ENCODE results near the gene ARF5. TPM values are rescaled to one million over a fixed set of nuclear protein-coding genes. Genes with fewer than 3 reads are reported as not detected.

Gene ARF5
- 169 and 218 TPM in 2 replicates for total RNA-seq

DNA sequence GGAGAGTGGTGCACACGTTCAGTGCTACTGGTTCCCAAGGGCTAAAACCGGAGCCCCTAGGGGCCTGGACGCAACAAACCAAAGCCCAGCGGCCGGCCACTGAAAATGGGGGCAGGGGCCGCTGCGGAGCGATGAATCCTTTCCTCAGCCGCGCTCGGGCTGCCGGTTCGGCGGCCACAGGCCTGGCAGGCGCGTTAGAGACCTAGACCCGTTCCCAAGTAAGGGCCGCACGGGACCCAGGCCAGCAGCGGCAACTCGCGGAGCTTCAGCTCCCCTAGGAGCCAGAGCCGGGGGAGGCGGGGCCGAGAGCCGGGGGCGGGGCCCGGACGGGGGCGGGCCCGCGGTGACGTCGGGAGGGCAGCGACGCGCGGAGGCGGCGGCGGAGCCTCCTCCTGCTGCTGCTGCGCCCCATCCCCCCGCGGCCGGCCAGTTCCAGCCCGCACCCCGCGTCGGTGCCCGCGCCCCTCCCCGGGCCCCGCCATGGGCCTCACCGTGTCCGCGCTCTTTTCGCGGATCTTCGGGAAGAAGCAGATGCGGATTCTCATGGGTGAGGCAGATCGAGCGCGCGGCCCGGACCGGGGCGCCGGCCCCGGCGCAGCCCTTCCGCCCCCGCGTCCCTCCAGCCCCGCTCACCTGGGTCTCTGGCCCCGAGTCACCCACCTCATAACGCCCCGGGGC, at the start of gene ARF5:
TSS of gene ARF5 (plus strand) at position 393 of the 678 bp plus-strand sequence. CDS start at position 481, 88 bp downstream.

DNA sequence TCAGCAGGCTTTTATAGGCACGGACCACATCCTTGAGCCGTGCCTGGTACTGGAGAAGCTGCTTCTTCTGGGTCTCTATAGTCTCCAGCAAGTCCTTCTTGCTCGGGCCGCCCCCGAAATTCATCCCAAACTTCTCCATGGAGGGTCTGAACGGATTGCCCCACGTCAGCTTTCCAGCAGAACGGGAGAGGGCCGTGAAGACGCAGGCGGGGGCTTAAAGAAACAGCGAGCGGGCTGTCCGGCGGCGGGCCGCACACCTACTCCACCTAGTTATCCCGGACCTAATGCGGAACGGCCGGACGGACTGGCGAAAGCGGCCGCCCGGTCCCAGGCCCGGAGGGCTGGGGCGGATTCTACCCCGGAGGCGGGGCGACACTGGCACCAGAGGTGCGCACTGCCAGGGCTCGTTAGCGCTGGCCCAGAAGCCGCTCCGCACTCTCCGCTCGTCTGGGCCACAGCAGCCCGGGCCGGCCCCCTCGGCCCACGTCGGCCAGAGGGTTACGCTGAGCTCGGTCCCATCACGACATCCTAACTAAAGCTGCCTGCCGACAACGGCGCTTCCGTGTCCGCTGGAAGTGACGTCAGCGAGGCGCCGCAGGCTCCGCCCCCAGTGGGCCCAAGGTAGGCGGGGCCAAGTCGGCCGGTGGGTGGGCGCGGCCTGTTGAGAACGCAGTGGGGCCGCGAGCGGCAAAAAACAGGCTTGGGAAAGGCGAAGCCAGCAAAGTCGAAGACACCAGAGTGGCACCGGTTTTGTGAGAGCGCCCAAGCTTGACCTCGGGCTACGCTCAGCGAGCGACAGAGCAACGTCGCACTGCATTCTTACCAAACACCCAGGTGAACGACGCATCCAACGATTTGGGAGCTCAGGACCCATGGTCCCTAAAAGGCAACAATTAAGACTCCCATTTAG, 2.9 kb upstream of the ARF5 start, which contains the start of gene GCC1:
TSS of gene GCC1 (minus strand) at position 553 of the 910 bp plus-strand sequence. CDS start at position 139, 414 bp downstream.

DNA sequence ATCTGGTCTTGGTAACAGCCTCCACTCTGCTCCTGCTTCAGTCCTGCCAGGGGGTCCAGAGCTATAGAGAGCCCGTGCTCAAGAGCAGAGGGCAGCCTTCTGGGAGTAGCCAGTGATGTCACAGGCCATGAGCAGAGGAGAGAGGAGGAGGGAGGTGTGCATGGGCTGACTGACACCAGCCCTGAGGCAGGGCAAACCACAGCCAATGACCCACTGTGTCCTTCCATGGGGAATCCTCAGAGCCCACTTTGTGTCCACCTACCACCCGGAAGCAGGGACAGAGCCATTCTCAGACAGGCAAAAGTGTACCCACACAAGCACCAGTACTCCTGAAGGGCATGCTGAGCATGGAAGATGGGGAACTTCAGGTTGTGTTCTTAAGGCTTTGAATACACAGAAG, 29.8 kb downstream of the ARF5 start, which contains the start of gene PAX4:
TSS of gene PAX4 (minus strand) at position 101 of the 400 bp plus-strand sequence. CDS start 2,214 bp downstream, outside the sequence.

Other genes with a start within 250 kb of the ARF5 start
- gene ZNF800, start 195.7 kb upstream of the ARF5 start, total RNA-seq: 29.4 and 34.1 TPM in 2 replicates
- gene GCC1, start 2.8 kb upstream of the ARF5 start, total RNA-seq: 18.9 and 19.3 TPM in 2 replicates
- gene FSCN3, start 5.3 kb downstream of the ARF5 start, total RNA-seq: 1.4 and 2.0 TPM in 2 replicates
- not detected in 2 replicates for gene PAX4, start 29.7 kb downstream of the ARF5 start, total RNA-seq
- 289 and 311 TPM in 2 replicates for gene SND1, start 63.8 kb downstream of the ARF5 start, total RNA-seq